Measurements from ENCODE around the gene MTCH1. TPM values are rescaled to one million over a fixed set of nuclear protein-coding genes. Genes with fewer than 3 reads are reported as not detected.

The MTCH1 gene
- total and polyA plus RNA-seq, 10 of the 15 experiments (the other 5 are each of a cell fraction or from before 2014, with no cell fraction given): 7.2 to 128 (median 85.2) TPM

GRCh38 chr6:36971921-36972673, 13.9 kb downstream of the MTCH1 start:
- 90% methylated on average over 14 of the region's 14 CpGs for WGBS (ENCODE audit: insufficient coverage, insufficient replicate concordance, low lambda C conversion rate, missing lambda C conversion rate)
- Histone ChIP-seq H2AFZ (ENCODE audit: control insufficient read depth, low read depth, low read length) (no peak overlapping the region), H3K9ac (ENCODE audit: control insufficient read depth, insufficient read depth, low read length) (no peak overlapping the region), H3K9me3 (replicated peaks; ENCODE audit: control insufficient read depth, insufficient read depth, low read length) (no peaks in the 10 kb centered on the region), H4K20me1 (ENCODE audit: control insufficient read depth, insufficient read depth) (no peaks in the 10 kb centered on the region), H3K27ac (ENCODE audit: control insufficient read depth, insufficient read depth) (no peak overlapping the region), H3K27me3 (replicated peaks in 1 of 2; ENCODE audit: control insufficient read depth in 2 of 2, insufficient read depth in 2 of 2, low read length in 1 of 2) (no peaks in the 10 kb centered on the region), H3K4me2 (ENCODE audit: control insufficient read depth, insufficient read depth) (no peak overlapping the region), H3K4me3 (no peak overlapping the region), H3K4me1 (ENCODE audit: control insufficient read depth, insufficient read depth, low read length) (no peaks in the 10 kb centered on the region), H3K79me2 (ENCODE audit: control insufficient read depth, insufficient read depth, low read length) (no peaks in the 10 kb centered on the region), H3K36me3 (ENCODE audit: control insufficient read depth in 2 of 2, insufficient read depth in 2 of 2, low read length in 1 of 2) (peaks cover 55 to 57% of the 10 kb centered on the region in 2 experiments)
- intact Hi-C loops (cut with micrococcal nuclease; ENCODE audit: unreplicated experiment) (no loop called here), in situ Hi-C loops (cut with MboI) (no loop called here)
- ChIA-PET SMC1A (ENCODE audit: uncharacterized antibody, unreplicated experiment) (interaction anchor here (1.5 kb wide), 1 partner anchor 87 kb away, joined by 3 read pairs; the partner anchor contains the start of gene C6orf89), RAD21 (ENCODE audit: unreplicated experiment) (interaction anchor here (0.6 kb wide), 1 partner anchor 238 kb away, joined by 3 read pairs; no protein-coding TSS in a partner anchor), CTCF (interaction anchor here (1.8 kb wide), 1 partner anchor 46 kb away, joined by 4 read pairs; no protein-coding TSS in a partner anchor), POLR2A (interaction anchor here (1.2 kb wide), 1 partner anchor 9 kb away, joined by 3 read pairs; no protein-coding TSS in a partner anchor)
- no peak for FAIRE-seq
- no TSS peak for BruUV-seq (replicated peaks)
- no peak for DNase-seq (ENCODE audit: low read depth, low spot score)
- no peak for ATAC-seq
- TF ChIP-seq PAX5 (IDR thresholded peaks at IDR 0.05; ENCODE audit: borderline replicate concordance, low read depth, low read length): no peak
- no peak for TF ChIP-seq CEBPB (IDR thresholded peaks at IDR 0.05; ENCODE audit: borderline replicate concordance in 1 of 2, low read depth in 2 of 2, low read length in 2 of 2)
- no peak for TF ChIP-seq BRCA1 (IDR thresholded peaks at IDR 0.05; ENCODE audit: low read depth, low read length)
- TF ChIP-seq LARP7 (IDR thresholded peaks at IDR 0.05): no peak
- TF ChIP-seq MTA2 (IDR thresholded peaks at IDR 0.05; ENCODE audit: low read depth): no peak
- TF ChIP-seq E2F8 (IDR thresholded peaks at IDR 0.05; ENCODE audit: low read depth, partially characterized antibody): no peak
- no peak for TF ChIP-seq ZNF24 (IDR thresholded peaks at IDR 0.05)
- no peak for TF ChIP-seq FOXK2 (IDR thresholded peaks at IDR 0.05)
- TF ChIP-seq SMC3 (IDR thresholded peaks at IDR 0.05; ENCODE audit: borderline replicate concordance, low read length): no peak
